Ovary (tissue), 9 donors: ENCODE data around the gene GANAB. TPM values are rescaled to one million over a fixed set of nuclear protein-coding genes. Genes with fewer than 3 reads are reported as not detected.
A peak's percentile ranks its signal among the peaks of the same experiment; 100 is the strongest.

ENCODE experiments used
- DNase-seq, 5 donors: peaks; one replicate each; pipeline ENCODE4 v3.0.0-alpha.2; 2019 to 2020
- H3K27ac ChIP-seq, 2 donors: fragments of 200-600 bp; one replicate each; pipeline versions ENCODE4 v1.5.1 to v1.8.0; 2019 to 2022
- H3K27me3 ChIP-seq: fragments of 200-600 bp; one replicate; pipeline ENCODE4 v1.8.0; 2022
- H3K36me3 ChIP-seq: fragments of 200-600 bp; sonication (generic); one replicate; pipeline ENCODE4 v1.5.1; 2019
- H3K4me1 ChIP-seq: one replicate; pipeline ENCODE4 v1.8.1; 2013; ENCODE audit warnings: mild to moderate bottlenecking, moderate library complexity; ENCODE audit not compliant: insufficient read depth
- H3K4me3 ChIP-seq: fragments of 200-600 bp; sonication (generic); one replicate; pipeline ENCODE4 v1.5.1; 2017
- H3K9me3 ChIP-seq, 2 donors: fragments of 200-600 bp in 1 of 2; sonication (generic) in 1 of 2; one replicate each; pipeline versions ENCODE4 v1.5.1 to v1.8.1; 2013 to 2019; ENCODE audit warnings: mild to moderate bottlenecking in 1 of 2, moderate library complexity in 1 of 2
- CTCF ChIP-seq, 3 donors: fragments of 450-650 bp in 2 of 3; fragments of 200-600 bp in 1 of 3; IDR thresholded peaks; one replicate each; pipeline versions ENCODE4 v1.5.1 to v1.8.0; 2016 to 2022; ENCODE audit warnings: antibody characterized with exemption in 3 of 3, mild to moderate bottlenecking in 1 of 3
- EP300 ChIP-seq: sonication (generic); formaldehyde crosslinking; IDR thresholded peaks from one replicate; pipeline ENCODE4 v1.6.1; 2017; ENCODE audit warnings: antibody characterized with exemption
- POLR2A ChIP-seq: fragments of 450-650 bp; IDR thresholded peaks from one replicate; pipeline ENCODE4 v1.6.1; 2017; ENCODE audit warnings: antibody characterized with exemption, mild to moderate bottlenecking, moderate library complexity
- WGBS, 3 donors: extraction: QIAGEN DNeasy Blood & Tissue Kit in 1 of 3; methylation state at CpG; one replicate each; pipeline versions ENCODE4 v1.1.5 to v1.1.7; 2013 to 2017; 5-methylcytosine and 5-hydroxymethylcytosine counted together
- intact Hi-C, 4 donors: fragments of 100-400 bp; cut with DNase I; formaldehyde crosslinking; loops; one replicate each; pipeline versions ENCODE4 v1.11.0 to v1.15.1; 2022 to 2023
- polyA plus RNA-seq, 2 donors: library from polyadenylated mRNA; stranded (reverse); fragments of 200-250 nt in 1 of 2; fragments of 350-450 nt in 1 of 2; fragmentation: Illumina TruSeq in 1 of 2; extraction: RNeasy Lipid Tissue Mini Kit (QIAGEN cat#74804) in 1 of 2; gene quantifications; one replicate each; pipeline ENCODE4 v1.2.3, GENCODE V29; 2013 to 2014
- total RNA-seq, 7 donors: library from RNA; depleted of rRNA in 2 of 7; stranded (reverse); fragments of >200 nt in 2 of 7; fragmentation: NEBNext Ultra II Directional in 3 of 7; extraction: Animal tissue kit (Norgen Biotek cat#: 25700) in 3 of 7; gene quantifications; one replicate each; pipeline versions ENCODE4 v1.1.0 to v1.2.4, GENCODE V29; 2016 to 2023
- donor health status: DM: no; HTN: no; CAD: no; lungs with moderate emphysema.
- donor health status: DM: no; HTN: no; CAD: no.
- donor health status: Bipolar disorder and iron deficiency.
- donor health status: DM: yes; HTN: yes; CAD: no.
- donor health status: DM: no; HTN: no; CAD: no.
- donor health status: DM: yes; HTN: yes; CAD: no.

GANAB gene
- total and polyA plus RNA-seq, 9 donors: 91.4 to 280 (median 228) TPM

- Histone ChIP-seq H3K27ac (no peak overlapping the region), H3K9me3 (no peaks in the 10 kb centered on the region), H3K36me3 (no peaks in the 10 kb centered on the region), H3K4me3 (no peak overlapping the region), H3K27me3 (no peaks in the 10 kb centered on the region), H3K4me1 (peaks cover 16% of the 10 kb centered on the region)
- no peak for TF ChIP-seq EP300
- TF ChIP-seq CTCF (IDR thresholded peaks at IDR 0.05): no peak
- no peak for TF ChIP-seq POLR2A
- 58 to 75% (median 66%) methylated on average over 4 of the region's 4 CpGs for WGBS, 3 donors
- no peak for DNase-seq
- intact Hi-C loops: loop anchor here in 2 of 4 donors (5.0 to 10.0 kb wide), 2 partner anchors 58 to 275 kb away; partner anchors contain the start of genes HNRNPUL2 (in 1 of the 2) and TTC9C (in 1 of the 2)
Measured at GRCh38 chr11:62669420-62670161, 23.2 kb upstream of the GANAB start.

- no peak overlapping the region for H3K4me3 ChIP-seq
- TF ChIP-seq EP300: no peak
- H3K9me3 ChIP-seq: no peaks in the 10 kb centered on the region
- WGBS, 3 donors: 62 to 76% (median 63%) methylated on average over 2 of the region's 2 CpGs
- H3K4me1 ChIP-seq: peaks cover 11% of the 10 kb centered on the region
- DNase-seq: no peak
- H3K27me3 ChIP-seq: no peaks in the 10 kb centered on the region
- intact Hi-C loops: no loop called here
- no peaks in the 10 kb centered on the region for H3K36me3 ChIP-seq
- no peak overlapping the region for H3K27ac ChIP-seq
Measured at GRCh38 chr11:62667460-62667859, 21.0 kb upstream of the GANAB start.

GRCh38 chr11:62666259-62666926 is 20.0 kb upstream of the GANAB start:
- Histone ChIP-seq H3K27me3 (no peaks in the 10 kb centered on the region), H3K27ac (peak overlapping the region in 1 of 2 donors; percentile 79), H3K9me3 (no peaks in the 10 kb centered on the region), H3K4me3 (peak overlapping the region; percentile 71), H3K36me3 (no peaks in the 10 kb centered on the region), H3K4me1 (peaks cover 11% of the 10 kb centered on the region)
- DNase-seq: no peak
- 24 to 41% (median 27%) methylated on average over 16 of the region's 16 CpGs for WGBS, 3 donors
- no peak for TF ChIP-seq CTCF (IDR thresholded peaks at IDR 0.05)
- TF ChIP-seq EP300: no peak
- TF ChIP-seq POLR2A: no peak
- intact Hi-C loops: no loop called here

GRCh38 chr11:62665599-62666258 is 19.3 kb upstream of the GANAB start:
- WGBS, 3 donors: 1% methylated on average over 39 of the region's 39 CpGs
- intact Hi-C loops: no loop called here
- Histone ChIP-seq H3K9me3 (no peaks in the 10 kb centered on the region), H3K27ac (peak overlapping the region; percentile 10 to 79), H3K36me3 (no peaks in the 10 kb centered on the region), H3K27me3 (no peaks in the 10 kb centered on the region), H3K4me3 (peak overlapping the region; percentile 71), H3K4me1 (peaks cover 9% of the 10 kb centered on the region)
- no peak for TF ChIP-seq CTCF (IDR thresholded peaks at IDR 0.05)
- TF ChIP-seq POLR2A: no peak
- no peak for TF ChIP-seq EP300
- DNase-seq: peak; percentile 61 to 77 (median 65)
